NCI-H69 (cell line): ENCODE results near the gene TUBGCP5.
"Not testable (repeated sequence)": the region's sequence is repeated elsewhere in the genome, so short reads cannot be mapped to it uniquely, and the experiment has no call there.

Experiments
- DNase-seq: peaks from one replicate; lab custom pipeline; 2025; lab: John Stamatoyannopoulos, UW

The TUBGCP5 gene

GRCh38 chr15:23039143-23039916 is at the start of gene TUBGCP5:
Gene TUBGCP5, minus strand, starts transcription at chr15:23039569. Its CDS starts 26 bp downstream, at chr15:23039543.
- DNase-seq = peak; percentile 99

DNA sequence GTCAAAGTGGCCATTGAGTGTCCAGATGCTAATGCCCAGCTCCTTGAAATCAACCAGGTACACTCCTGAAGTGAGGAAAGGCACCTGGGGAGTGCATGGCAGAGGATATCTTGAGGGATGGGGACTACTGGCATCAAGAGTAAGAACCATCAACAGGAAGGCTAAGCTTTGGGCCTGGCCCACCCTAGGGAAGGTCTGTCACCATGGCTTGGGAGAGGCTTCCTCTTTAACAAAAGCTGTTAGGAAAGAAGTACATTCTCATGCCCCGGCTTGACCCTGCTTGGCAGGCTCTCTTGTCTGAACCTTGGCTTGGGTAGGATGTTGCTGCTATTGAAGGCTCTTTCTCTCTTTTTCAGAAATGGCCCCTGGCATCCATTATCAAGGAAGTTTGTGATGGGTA is 43.7 kb upstream of the TUBGCP5 start:
- no peak for DNase-seq

DNA sequence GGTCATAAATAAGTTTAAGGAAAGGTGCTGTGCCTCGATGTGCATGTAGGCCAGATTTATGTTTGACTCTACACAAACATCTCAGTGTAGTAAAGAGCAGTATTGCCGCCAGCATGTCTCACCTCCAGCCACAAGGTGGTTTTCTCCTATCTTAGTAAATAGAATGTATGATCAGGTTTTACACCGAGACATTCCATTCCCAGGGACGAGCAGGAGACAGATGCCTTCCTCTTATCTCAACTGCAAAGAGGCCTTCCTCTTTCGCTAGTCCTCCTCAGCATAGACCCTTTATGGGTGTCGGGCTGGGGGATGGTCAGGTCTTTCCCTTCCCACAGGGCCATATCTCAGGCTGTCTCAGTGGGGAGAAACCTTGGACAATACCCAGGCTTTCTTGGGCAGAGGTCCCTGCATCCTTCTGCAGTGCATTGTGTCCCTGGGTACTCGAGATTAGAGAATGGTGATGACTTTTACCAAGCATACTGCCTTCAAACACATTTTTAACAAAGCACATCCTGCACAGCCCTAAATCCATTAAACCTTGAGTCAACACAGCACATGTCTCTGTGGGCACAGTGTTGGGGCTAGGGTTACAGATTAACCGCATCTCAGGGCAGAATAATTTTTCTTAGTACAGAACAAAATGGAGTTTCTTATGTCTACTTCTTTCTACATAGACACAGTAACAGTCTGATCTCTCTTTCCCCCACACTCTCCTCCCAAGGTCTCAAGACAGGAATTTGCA is 42.8 kb upstream of the TUBGCP5 start:
- not testable (repeated sequence) for DNase-seq

DNA sequence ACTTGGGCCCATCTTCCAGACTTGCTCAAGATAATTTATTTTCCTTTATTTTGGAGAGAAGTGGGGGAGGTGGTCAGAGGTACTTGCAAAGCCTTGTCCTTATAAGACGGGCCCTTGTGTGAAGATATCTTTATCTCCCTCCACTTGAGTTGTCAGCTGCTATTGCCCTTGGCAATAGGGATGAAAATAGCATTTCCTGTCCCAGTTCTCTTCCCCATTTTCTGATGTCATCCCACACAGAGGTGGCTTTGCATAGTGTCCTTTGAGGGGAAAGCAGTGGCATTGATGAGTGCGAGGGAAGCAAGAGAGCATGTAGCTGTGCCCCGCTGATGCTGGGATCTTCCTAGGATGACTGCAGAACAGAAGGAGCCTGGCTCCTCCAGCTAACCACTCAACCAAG is 41.9 kb upstream of the TUBGCP5 start:
- DNase-seq = no peak

DNA sequence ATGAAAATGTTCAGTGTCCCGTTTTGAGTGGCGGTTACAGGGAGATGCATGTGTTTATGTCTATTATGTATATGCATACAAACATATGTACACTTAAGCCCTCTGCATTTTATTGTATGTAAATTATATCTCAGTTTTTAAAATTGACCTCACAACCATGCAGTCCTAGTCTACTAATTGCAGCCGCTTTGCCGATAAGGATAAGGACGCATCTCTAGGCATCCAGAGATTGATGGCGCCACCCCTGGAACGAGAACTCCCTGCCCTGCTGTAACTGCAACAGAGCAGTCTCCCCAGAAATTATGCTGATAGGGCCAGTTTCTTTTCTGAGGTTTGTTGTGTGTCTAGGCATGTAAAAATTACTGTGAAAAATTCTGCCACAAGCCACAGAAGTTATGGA is 40.4 kb upstream of the TUBGCP5 start:
- no peak for DNase-seq

GRCh38 chr15:23075927-23076326 is 36.6 kb upstream of the TUBGCP5 start:
- DNase-seq = no peak

DNA sequence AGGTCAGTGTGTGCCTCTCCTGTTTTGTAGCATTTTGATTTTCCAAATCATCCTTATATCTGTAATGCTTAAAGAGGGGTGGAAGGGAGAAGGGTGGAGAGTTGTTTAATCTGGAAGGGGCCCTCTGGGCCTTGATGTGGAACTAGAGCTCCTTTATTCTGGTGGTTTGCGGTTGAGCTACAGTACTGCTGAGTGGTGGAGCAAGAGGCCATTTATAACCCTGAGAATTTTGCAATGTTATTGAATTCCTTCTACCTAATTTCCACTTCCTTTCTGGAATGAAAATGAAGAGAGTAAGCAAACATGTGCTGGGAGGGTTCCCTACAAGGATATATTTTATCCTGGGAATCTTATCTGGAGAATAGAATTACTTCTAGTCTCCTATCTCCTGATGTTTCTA is 35.3 kb upstream of the TUBGCP5 start:
- no peak for DNase-seq

- DNase-seq = peak; percentile 87
Observed at GRCh38 chr15:23073890-23074646, 34.7 kb upstream of the TUBGCP5 start.

- no peak for DNase-seq
Observed at GRCh38 chr15:23072633-23073032, 33.3 kb upstream of the TUBGCP5 start.

DNA sequence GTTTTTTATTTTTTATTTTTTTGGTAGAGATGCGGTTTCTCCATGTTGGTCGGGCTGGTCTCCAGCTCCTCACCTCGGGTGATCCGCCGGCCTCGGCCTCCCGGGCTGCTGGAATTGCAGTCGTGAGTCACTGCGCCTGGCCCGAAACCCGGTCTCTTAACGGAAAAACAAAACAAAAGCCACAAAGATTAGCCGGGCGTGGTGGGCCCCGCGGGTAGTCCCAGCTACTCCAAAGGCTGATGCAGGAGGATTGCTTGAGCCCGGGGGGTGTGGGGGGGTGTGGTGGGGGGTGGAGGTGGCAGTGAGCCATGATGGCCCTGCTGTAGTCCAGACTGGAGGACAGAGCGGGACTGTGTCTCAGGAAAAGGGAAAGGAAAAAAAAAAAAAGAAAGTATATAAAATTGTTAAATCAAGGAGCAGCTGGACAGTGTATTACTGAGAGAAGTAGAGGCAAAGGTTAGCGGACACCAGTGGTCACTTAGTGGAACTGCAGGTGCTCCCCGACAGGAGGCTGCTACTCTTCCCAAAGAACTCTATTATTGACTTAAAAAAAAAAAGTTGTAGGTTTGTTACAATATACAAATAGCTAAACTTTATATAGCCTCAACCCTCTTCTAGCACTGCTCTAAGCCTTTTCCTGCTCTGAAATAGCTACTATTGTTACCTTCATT is 30.3 kb upstream of the TUBGCP5 start:
- peak; percentile 27 for DNase-seq

GRCh38 chr15:23067416-23067815 is 28.0 kb upstream of the TUBGCP5 start:
- no peak for DNase-seq

DNA sequence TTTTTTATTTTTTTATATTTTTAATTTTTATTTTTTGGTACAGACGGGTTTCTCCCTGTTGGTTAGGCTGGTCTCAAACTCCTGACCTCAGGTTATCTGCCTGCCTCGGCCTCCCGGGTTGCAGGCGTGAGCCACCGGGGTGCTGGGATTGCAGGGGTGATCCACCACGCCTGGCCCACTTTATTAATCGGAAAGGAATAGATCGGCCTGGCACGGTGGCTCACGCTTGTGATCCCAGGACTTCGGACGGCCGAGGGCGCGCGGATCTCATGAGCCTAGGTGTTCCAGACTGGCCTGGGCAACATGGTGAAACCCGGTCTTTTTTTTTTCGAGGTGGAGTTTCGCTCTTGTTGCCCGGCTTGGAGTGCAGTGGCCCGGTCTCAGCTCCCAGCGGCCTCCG is 26.5 kb upstream of the TUBGCP5 start:
- DNase-seq = no peak

- DNase-seq = no peak
Observed at GRCh38 chr15:23064156-23064555, 24.8 kb upstream of the TUBGCP5 start.

GRCh38 chr15:23057707-23058106 is 18.3 kb upstream of the TUBGCP5 start:
- no peak for DNase-seq

DNA sequence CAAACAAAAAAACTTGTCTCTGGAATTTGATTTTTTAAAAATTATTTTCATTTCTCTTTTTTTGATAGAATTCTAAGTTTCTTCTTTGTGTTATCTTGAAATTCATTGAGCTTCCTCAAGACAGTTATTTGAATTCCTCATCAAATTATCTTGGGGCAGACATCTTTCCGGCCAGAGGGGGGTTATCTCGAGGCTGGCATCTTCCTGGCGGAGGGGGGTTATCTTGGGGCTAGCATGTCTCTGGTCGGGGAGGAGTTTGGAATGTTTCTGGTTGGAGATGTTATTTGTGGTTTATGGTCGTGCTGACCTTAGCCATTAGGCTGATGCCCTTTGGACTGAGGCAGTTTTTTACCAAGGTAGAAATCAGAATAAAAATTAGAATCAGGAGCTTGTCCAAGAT is 15.9 kb upstream of the TUBGCP5 start:
- no peak for DNase-seq

DNA sequence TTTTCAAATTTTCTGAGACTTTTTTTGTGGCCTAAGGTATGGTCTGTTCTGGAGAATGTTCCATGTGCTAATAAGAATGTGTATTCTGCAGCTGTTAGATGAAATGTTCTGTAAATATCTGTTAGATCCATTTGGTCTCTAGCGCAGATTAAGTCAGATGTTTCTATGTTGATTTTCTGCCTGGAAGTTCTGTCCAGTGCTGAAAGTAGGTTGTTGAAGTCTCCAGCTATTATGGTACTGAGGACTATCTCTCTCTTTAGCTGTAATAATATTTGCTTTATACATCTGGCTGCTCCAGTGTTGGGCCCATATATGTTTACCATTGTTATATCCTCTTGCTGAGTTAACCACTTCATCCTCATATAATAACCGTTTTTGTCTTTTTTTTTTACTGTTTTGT is 13.2 kb upstream of the TUBGCP5 start:
- no peak for DNase-seq

- no peak for DNase-seq
Observed at GRCh38 chr15:23050708-23051107, 11.3 kb upstream of the TUBGCP5 start.

DNA sequence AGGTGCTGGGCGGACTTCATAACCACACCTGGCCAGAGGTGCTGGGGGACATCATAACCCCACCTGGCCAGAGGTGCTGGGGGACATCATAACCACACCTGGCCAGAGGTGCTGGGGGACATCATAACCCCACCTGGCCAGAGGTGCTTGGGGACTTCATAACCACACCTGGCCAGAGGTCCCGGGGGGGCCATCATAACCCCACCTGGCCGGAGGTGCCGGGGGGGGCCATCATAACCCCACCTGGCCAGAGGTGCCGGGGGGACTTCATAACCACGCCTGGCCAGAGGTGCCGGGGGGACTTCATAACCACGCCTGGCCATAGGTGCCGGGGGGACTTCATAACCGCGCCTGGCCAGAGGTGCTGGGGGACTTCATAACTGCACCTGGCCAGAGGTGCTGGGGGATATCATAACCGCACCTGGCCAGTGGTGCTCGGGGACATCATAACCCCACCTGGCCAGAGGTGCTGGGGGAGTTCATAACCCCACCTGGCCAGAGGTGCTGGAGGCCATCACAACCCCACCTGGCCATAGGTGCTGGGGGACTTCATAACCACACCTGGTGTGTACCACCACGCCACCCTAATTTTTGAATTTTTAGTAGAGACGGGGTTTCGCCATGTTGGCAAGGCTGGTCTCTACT is 10.7 kb upstream of the TUBGCP5 start:
- no peak for DNase-seq

GRCh38 chr15:23048572-23049282 is 9.4 kb upstream of the TUBGCP5 start:
- not testable (repeated sequence) for DNase-seq

DNA sequence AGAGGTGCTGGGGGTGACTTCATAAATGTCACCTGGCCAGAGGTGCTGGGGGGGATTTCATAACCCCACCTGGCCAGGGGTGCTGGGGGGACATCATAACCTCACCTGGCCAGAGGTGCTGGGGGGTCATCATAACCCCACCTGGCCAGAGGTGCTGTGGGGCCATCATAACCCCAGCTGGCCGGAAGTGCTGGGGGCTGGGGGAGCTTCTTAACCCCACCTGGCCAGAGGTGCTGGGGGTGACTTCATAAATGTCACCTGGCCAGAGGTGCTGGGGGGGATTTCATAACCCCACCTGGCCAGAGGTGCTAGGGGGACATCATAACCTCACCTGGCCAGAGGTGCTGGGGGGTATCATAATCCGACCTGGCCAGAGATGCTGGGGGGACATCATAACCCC is 4.6 kb upstream of the TUBGCP5 start:
- not testable (repeated sequence) for DNase-seq

DNA sequence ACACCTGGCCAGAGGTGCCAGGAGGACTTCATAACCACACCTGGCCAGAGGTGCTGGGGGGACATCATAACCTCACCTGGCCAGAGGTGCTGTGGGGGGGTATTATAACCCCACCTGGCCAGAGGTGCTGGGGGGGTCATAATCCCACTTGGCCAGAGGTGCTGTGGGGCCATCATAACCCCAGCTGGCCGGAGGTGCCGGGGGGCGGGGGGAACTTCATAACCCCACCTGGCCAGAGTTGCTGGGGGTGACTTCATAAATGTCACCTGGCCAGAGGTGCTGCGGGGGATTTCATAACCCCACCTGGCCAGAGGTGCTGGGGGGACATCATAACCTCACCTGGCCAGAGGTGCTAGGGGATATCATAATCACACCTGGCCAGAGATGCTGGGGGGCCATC is 4.2 kb upstream of the TUBGCP5 start:
- not testable (repeated sequence) for DNase-seq
